Activated CD4-positive, alpha-beta T cell treated with anti-CD3 and anti-CD28 coated beads for 1 hour (primary cell): ENCODE data around the gene IREB2.
"Not testable (repeated sequence)": the region's sequence is repeated elsewhere in the genome, so short reads cannot be mapped to it uniquely, and the experiment has no call there.

ENCODE experiments used
- DNase-seq: peaks from one replicate; pipeline ENCODE4 v3.0.0-alpha.2; 2020

The IREB2 gene, protein sequence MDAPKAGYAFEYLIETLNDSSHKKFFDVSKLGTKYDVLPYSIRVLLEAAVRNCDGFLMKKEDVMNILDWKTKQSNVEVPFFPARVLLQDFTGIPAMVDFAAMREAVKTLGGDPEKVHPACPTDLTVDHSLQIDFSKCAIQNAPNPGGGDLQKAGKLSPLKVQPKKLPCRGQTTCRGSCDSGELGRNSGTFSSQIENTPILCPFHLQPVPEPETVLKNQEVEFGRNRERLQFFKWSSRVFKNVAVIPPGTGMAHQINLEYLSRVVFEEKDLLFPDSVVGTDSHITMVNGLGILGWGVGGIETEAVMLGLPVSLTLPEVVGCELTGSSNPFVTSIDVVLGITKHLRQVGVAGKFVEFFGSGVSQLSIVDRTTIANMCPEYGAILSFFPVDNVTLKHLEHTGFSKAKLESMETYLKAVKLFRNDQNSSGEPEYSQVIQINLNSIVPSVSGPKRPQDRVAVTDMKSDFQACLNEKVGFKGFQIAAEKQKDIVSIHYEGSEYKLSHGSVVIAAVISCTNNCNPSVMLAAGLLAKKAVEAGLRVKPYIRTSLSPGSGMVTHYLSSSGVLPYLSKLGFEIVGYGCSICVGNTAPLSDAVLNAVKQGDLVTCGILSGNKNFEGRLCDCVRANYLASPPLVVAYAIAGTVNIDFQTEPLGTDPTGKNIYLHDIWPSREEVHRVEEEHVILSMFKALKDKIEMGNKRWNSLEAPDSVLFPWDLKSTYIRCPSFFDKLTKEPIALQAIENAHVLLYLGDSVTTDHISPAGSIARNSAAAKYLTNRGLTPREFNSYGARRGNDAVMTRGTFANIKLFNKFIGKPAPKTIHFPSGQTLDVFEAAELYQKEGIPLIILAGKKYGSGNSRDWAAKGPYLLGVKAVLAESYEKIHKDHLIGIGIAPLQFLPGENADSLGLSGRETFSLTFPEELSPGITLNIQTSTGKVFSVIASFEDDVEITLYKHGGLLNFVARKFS

GRCh38 chr15:78437762-78438618, at the start of gene IREB2:
Gene IREB2 (plus strand): TSS chr15:78438216. CDS start chr15:78438338, 122 bp downstream.
- peak; percentile 96 for DNase-seq

GRCh38 chr15:78388865-78389264, 49.2 kb upstream of the IREB2 start:
- no peak for DNase-seq

GRCh38 chr15:78389322-78389721, 48.7 kb upstream of the IREB2 start:
- no peak for DNase-seq

- DNase-seq, result no peak
These were observed 48.3 kb upstream of the IREB2 start for GRCh38 chr15:78389738-78390137.

DNA sequence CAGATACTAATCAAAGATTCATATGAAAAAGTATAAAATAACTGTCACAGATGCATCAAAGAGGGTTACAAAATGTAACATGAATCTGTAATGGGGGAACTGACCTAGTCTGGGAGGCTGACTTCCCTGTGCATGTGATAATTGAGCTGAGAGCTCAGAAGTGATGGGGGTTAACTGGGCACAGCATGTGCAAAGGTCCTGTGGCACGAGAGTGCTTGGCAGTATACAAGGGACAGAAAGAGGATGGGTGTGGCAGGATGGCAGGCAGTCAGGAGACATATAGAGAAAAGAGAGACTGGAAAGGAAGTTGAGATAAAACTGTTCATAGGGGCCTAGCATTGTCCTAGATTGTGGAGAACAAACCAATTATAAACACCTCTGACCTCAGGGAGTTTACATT, 47.8 kb upstream of the IREB2 start:
- DNase-seq, result no peak

DNA sequence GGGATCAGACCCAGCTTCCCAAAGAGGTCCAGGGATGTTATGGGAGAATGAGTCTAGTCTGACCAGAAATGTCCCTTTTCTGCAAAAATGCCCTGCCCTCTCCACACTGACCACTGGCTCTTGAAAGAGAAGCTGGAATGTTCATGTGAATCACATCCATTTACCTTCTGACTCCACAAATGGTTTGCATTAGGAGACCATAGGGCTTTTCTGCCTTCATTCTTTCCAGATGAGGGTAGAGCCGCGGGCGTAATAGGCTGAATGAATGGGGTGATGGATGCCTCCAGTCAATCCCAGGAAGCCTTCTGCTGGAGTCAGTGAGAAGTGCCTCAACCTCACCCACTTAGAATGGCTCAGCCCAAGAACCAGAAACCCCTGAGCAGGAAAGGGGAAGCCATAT, 47.2 kb upstream of the IREB2 start:
- no peak for DNase-seq

DNA sequence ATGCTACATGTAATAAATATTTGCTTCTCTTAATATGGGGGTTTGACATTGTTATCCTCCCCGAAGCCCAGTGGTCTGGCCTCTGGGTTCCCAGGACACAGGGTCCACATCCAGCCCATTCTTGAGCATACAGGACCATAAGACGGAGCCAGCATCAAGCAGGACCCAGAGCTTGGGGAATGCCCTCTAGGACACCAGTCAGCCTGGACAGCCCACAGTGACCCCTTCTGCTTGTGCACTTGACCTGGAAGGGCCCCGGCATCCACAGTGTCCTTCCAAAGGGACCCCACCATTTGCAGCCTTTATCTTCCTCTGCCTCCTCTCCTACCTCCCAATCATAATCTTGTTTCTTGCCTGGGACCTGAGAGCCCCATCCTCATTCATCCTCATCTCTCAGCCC, 46.2 kb upstream of the IREB2 start:
- no peak for DNase-seq

GRCh38 chr15:78392430-78392829, 45.6 kb upstream of the IREB2 start:
- no peak for DNase-seq

GRCh38 chr15:78393137-78393536, 44.9 kb upstream of the IREB2 start:
- no peak for DNase-seq

- no peak for DNase-seq
These were observed 44.0 kb upstream of the IREB2 start for GRCh38 chr15:78394026-78394425.

DNA sequence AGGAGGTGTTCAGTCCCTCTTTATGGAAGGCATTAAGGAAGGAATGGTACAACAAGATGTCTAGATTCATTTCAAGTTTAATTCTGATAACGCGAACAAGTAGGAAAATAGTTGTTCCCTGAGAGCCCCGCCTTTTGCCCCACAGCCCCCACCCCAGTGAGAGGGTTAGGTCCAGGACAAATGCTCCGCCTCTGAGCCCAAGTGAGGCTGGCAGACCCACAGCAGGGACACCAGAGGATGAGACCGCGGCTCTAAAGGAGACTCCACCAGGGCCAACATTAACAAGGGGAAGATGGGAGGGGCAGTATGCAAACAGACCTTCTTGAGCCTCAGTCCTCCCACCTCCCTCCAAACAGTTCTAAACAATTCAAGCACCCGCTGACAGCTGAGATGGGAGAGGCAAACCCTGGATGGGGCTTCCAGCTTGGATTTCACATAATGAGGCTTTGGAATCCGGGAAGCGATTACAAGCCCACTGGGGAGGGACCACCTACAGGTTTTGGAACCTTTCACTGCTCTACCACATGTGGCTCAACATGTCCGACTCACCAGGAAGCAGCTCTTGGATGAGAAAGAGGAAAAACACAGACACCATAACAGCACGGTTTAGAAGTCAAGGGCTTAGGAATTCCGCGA, 42.9 kb upstream of the IREB2 start:
- DNase-seq, result no peak

GRCh38 chr15:78396186-78396814, 41.7 kb upstream of the IREB2 start:
- DNase-seq, result no peak

- DNase-seq, result no peak
These were observed 41.0 kb upstream of the IREB2 start for GRCh38 chr15:78396976-78397375.

DNA sequence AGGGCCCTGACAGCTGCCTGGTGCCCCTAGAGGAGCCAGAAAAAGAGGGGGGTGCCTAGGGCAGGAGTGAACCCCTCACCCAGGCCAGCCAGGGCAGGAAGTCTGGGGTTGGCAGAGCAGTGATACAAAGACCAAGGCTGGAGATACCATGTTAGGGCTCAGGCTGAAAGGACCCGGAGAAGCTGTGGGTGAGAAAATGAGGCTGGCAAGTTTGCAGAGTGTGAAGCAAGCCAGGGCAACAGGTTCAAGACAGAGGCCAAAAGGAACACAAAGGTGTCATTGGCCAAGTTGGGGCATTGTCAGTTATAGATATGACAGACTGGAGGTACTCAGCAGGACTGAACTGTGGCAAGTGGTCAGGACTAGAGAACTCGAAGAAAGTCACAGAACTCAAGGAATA, 40.6 kb upstream of the IREB2 start:
- no peak for DNase-seq

DNA sequence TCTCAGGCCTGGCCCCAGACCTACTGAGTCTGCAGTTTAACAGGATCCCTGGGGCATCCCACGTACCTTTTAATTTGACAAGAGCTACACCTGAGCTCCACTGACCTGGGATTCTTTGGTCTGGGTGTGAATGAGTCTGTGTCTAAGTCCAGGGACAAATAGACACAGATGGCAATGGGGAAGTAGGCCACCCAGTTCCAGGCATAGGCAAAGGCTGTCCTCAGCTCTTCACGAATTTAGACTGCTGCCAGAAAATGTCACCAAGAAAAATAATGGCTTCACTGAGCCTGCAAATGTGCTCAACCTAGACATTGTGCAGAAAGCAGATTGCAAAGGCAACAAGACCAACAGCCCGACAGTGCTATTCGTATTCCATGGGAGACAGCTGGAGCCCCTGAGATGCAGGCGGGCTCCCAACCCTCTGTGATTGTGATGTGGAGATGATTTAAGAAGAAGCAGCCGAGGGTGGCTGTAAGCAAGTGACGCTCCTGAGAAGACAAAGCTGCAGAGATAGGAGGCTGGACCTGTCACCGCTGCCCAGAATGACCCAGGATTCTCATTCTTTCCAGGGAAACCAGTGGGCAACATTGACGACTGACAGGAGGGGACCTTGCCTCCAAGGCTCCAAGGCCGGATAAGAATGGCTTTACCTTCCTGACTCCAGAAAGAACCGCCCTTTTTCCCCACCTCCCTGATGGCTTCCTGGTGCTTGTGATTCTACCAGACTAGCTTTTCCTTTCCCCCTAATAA, 39.8 kb upstream of the IREB2 start:
- no peak for DNase-seq

DNA sequence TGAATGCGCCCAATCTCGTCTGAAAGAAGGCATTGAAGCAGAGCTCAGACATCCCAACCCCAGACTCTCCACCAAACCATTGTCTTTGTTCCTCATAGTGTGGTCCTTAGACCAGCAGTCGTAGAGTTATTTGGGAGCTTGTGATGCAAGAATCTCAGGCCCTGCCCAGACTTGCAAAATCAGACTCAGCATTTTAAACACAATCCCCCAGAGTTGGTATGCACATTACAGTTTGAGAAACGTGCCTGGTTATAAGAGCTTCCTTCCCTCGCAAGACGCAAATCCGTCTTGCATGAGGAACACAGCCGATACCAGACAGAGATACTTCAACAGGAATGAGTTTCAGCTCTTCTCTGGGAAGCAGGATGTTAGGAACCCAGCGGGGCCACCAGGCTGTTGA, 38.9 kb upstream of the IREB2 start:
- DNase-seq, result no peak

DNA sequence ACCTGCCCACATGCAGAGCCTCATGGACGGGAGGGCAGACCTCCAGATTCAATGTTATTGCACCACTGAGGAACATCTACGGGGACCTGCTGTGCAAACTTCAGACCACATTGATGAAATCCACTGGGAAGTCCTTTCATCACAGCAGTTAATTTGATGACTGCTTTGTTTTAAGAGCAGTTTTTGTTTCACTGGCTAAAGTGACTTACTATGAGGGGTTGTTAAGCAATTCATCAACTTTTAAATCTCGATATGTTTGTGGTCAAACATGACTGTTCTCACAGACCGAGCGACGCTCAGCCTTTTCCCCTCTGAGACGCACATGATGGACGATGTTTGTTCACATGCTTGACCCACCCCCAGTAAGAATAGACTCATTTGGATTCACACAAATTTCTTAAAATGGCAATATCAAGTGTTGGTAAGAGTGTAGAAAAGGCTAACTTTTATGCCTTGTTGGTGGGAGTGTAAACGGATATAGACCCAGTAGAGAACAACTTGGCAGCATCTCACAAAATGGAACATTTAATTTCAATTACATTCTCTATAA, 35.9 kb upstream of the IREB2 start:
- no peak for DNase-seq

GRCh38 chr15:78404125-78404524, 33.9 kb upstream of the IREB2 start:
- DNase-seq, result no peak

DNA sequence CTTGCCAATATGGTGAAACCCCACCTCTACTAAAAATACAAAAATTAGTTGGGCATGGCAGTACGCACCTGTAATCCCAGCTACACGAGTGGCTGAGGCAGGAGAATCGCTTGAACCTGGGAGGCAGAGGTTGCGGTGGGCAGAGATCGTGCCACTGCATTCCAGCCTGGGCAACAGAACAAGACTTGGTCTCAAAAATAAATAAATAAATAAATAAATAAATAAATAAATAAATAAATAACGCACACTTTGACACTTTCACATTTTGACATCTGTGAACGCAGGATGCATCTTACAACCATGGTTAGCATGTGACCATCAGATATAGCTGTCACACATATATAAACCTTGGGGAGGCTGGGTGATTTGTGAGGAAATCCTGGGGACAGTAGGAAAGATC, 33.2 kb upstream of the IREB2 start:
- DNase-seq, result not testable (repeated sequence)

GRCh38 chr15:78405336-78405924, 32.6 kb upstream of the IREB2 start:
- DNase-seq, result no peak
